Measurements from ENCODE around the gene ATP2A1.
"Not testable (repeated sequence)": the region's sequence is repeated elsewhere in the genome, so short reads cannot be mapped to it uniquely, and the experiment has no call there.

ATP2A1 gene

DNA sequence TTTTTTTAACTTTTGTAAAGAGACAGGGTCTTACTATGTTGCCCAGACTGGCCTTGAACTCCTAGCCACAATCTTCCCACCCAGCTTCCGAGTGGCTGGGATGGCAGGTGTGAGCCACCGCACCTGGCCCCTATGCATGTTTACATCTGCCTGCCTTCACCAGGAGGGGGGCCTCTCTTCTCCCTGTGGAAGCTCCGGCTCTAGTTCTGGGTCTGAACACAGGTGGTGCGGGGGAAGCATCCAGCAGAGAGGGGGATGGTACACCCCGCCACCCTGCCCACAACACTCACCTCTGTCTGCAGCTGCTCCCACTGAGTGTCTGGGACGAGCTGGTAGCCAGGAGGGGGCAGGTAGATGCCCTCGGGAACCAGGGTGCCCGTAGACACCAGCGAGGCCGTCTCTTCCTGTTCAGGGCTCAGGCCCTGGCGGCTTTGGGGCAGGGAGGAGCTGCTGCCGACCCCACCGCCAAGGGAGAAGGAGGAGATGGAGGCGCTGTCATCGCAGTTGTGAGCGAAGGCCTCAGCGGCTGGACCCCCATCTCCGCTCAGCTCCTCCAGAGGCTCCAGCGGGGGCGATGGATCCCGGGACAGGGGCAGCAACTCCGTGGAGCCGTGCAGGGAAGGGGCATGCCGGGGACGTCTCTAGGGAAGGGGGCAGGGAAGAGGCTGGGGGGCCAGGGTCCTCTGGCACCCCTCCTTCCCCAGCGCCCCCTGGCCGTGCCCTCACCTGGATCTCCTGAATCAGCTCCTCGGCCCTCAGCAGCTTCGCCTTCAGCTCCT is 35.8 kb downstream of the ATP2A1 start:
- no peak for DNase-seq

DNA sequence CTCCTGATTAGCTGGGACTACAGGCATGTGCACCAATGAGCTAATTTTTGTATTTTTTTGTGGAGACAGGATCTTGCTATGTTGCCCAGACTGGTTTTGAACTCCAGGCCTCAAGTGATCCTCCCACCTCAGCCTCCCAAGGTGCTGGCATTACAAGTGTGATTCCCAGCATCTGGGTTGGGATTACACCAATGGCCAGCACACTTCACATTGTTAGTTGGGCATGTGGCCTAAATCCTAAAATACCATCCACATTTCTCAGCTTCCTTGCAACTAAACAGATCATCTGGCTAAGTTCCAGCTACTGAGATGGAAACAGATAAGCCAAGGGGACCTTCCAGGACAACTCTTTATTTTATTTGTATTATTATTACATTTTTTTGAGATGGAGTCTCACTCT is 36.9 kb downstream of the ATP2A1 start:
- DNase-seq, result no peak

DNA sequence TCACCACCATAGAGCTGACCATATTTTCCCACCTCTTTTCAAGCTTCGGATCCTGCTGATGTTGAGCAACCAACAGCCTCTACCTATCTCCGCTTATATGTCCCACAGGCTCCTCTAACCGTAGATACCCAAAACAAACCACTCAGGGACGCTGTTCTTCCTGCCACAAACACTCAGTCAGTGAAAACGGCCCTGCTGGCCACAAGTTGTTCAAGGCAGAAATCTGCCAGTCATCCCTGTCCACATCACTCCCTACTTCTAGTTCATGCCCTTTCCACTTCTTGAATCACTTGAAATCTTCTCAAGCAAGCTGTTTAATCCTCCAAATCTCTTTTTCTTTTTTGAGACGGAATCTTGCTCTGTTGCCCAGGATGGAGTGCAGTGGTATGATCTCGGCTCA is 38.8 kb downstream of the ATP2A1 start:
- no peak for DNase-seq

DNA sequence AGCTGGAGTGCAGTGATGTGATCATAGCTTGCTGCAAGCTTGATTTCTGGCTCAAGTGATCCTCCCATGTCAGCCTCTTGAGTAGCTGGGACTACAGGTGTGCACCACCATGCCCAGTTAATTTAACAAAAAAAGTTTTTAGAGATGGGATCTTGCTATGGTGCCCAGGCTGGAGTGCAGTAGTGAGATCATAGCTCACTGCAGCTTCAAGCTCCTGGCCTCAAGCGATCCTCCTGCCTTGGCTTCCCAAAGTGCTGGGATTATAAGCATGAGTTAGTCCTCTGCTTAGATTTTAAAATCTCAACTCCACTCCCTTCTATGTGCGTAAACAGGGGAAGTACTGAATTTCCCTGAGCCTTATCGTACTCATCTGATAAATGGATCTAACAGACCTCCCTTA is 40.4 kb downstream of the ATP2A1 start:
- DNase-seq, result no peak

DNA sequence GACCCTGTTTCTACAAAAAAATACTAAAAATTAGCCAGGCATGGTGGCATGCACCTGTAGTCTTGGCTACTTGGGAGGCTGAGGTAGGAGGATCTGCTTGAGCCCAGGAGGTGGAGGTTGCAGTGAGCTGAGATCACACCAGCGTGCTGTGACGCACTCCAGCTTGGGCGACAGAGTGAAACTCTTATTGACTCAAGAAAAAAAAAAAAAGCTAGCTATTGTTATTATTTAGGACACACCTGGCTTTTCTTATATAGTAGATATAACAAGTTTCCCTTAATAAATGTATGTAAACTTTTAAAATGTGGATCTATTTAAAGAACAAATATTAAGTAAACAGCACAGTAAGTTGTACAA is 44.9 kb downstream of the ATP2A1 start:
- DNase-seq, result no peak

DNA sequence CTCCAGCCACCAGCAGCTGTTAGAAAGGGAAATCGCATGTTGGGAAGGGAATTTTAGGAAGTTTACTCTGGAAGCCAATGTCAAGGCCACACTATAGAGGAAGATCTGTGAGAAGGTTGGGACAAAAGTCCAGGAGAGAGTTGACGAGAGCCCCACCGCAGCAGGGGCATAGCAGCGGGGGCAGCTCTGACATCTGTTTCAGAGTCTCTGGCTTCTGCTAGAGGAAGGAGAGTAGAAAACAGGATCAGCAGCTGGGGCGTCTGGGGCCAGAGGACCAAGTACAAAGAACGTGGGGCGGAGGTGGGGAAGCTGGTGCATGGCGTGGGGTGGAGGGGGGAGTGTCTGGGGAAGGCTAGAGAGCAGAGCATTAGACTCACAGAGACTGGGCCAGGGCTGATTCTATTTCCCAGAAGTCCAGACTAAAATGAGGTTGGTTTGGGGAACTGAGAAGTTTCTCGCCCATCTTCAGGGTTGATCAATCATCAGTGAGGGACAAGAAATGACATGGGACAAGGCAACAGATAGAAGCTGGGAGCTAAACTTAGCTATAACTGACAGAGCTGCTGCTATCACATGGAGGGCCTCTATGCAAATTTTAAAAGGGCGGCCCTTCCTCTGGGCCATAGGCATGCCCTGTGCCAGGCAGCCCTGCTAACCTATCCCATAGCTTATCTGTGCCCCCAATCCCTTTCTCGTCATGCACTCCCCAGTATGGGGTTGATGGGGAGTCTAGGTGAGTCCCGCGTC is 45.5 kb downstream of the ATP2A1 start:
- DNase-seq, result no peak

DNA sequence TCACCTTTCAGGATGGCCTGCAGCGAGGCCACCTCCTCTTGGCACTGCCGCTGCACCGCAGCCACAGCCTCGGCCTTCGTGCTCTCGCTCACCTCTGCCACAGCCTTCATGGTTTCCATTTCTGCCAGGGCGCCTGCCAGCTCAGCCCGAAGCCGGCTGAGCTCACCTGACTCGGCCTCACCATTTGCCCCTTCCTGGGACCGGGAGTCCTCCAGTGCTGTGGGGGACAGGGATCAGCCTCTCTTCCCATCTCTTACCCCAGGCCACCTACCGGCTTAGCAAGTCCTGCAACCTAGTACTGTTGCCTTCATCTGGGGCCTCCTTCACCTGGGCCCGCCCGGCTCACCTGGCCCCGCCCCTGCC is 46.1 kb downstream of the ATP2A1 start:
- no peak for DNase-seq

DNA sequence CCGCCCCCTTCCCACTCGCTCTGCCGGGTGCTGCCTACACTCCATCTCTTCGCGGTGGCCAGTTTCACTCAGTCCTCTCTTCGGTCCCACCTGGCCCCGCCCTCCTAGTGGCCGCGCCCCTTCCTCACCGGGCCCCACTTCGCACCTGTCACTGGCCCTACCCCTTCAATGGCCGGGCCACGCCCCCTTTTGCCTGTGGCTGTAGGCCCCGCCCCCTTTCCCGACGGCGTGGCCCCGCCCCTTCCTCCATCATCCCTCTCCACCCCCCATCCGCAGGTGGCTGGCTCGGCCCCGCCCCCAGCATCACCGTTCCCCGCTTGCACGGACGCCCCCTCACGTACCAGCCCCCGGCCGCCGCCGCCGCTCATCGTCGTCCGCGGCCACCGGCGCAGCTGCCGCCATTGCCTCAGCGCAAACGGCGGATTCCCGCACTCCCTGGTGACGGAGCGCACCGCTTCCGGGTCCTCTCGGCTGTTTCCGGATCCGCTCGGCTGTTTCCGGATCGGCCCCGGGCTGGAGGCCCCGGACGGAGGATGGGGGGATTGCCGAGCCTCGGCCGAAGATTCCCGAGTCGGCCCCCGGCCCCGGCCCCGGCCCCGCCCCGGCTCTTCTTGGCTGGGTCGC is 46.6 kb downstream of the ATP2A1 start, which contains the start of gene RABEP2:
RABEP2 (minus strand) TSS at position 477 of the 624 bp plus-strand sequence; CDS start at position 402, 75 bp downstream.
- no peak for DNase-seq

DNA sequence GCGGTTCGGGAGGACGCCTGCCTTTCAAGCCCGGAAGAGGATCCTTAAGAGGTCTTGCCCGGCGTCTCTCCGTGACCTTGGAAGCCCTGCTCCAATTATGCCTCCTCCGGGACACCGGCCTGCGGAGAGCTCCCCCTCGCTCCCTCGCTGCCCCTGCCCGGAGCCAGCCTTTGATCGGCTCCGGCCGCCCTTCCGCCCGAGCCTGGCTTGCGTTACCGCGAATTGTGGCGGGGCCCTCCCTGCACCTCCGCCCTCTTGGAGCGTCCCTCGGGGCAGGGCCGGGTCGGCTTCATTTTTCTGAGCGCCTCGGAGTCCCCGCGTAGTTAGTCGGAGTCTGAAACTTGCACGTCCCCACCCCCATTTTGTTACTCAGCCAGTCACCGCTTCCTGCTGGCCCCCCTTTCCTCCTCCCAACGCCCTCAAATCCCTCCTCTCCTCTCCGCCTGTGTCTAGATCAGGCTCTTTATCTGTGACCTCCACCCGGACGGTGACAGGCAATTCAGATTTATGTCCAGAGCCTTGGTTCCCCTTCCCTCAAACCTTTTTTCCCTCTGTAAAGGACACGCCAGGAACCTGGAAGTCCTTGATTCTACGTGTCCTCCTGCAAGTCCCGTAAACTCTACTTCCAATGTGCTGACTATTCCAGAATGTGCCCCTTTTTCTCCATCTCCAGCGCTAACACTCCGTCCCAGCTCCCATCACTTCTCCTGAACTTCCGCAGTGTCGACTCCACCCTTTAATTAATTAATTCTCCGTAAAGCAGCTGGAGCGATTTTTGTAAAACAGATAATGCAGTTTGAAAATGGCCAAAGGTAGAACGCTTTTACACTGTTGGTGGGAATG is 47.3 kb downstream of the ATP2A1 start:
- DNase-seq, result peak; percentile 95

DNA sequence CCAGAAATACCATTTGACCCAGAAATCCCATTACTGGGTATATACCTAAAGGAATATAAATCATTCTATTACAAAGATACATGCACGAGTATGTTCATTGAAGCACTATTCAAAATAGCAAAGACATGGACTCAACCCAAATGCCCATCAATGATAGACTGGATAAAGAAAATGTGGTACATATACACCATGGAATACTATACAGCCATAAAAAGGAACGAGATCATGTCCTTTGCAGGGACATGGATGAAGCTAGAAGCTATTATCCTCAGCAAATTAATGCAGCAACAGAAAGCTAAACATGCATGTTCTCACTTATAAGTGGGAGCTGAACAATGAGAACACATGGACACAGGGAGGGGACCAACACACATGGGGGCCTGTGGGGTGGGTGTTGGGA is 48.0 kb downstream of the ATP2A1 start:
- not testable (repeated sequence) for DNase-seq

DNA sequence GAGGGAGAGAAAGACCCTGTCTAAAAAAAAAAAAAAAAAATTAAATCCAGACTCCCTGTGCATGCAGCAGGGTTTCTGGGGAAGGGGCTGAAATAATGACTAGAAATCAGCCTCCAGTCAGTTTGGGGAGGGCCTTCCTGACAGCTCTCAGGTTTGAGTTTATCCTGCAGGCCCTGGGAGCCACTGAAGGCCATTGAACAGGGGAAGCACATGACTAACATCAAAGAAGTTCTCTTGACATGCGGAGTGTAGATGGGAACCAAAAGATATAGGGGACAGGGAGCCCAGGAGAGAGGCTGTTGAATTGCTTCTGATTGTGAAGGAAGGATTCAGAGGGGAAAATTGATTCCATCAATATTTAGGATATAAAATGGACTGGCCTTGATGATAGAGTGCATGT is 49.5 kb downstream of the ATP2A1 start:
- DNase-seq, result no peak

DNA sequence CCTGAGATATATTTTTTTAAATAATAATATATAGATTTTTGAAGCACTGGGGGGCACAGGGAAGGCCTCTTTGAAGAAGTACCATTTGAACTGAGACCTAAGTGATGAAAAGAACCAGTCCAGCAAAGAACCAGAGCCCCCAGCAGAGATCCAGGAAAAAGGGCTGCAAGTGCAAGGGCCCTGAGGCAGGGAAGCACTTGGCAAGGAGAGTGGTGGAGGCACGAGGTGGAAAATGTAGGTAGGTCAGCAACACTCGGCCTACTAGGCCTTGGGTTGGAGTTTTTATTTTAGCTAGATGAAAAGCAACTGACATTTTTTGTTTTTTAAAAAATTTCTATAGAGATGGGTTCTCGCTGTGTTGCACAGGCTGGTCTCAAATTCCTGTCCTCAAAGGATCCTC is 51.9 kb downstream of the ATP2A1 start:
- no peak for DNase-seq

DNA sequence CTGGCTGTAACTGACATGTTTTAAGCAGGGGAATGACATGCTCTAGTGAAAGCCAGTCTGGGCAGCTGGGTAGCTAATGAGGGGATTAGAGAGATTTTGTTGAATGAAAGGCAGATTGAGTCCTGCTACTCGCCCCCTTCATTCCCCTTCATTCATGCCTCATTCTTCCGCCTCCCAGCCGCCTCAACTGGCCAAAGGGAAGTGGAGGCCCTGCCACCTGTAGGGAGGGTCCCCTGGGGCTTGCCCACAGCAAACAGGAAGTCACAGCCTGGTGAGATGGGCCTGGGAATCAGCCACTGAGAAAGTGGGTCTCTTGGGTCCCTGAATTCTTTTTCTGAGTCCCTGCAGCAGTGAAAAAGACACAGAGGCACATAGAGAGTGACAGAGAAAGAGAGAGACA is 52.4 kb downstream of the ATP2A1 start:
- DNase-seq, result peak; percentile 28

DNA sequence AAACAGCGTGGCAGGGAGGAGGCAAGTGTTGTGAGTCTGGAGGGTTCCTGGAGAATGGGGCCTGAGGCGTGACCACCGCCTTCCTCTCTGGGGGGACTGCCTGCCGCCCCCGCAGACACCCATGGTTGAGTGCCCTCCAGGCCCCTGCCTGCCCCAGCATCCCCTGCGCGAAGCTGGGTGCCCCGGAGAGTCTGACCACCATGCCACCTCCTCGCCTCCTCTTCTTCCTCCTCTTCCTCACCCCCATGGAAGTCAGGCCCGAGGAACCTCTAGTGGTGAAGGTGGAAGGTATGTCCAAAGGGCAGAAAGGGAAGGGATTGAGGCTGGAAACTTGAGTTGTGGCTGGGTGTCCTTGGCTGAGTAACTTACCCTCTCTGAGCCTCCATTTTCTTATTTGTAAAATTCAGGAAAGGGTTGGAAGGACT is 53.5 kb downstream of the ATP2A1 start, which contains the start of gene CD19:
CD19 (plus strand) TSS at position 171 of the 425 bp plus-strand sequence; CDS start at position 201, 30 bp downstream.
- DNase-seq, result no peak

DNA sequence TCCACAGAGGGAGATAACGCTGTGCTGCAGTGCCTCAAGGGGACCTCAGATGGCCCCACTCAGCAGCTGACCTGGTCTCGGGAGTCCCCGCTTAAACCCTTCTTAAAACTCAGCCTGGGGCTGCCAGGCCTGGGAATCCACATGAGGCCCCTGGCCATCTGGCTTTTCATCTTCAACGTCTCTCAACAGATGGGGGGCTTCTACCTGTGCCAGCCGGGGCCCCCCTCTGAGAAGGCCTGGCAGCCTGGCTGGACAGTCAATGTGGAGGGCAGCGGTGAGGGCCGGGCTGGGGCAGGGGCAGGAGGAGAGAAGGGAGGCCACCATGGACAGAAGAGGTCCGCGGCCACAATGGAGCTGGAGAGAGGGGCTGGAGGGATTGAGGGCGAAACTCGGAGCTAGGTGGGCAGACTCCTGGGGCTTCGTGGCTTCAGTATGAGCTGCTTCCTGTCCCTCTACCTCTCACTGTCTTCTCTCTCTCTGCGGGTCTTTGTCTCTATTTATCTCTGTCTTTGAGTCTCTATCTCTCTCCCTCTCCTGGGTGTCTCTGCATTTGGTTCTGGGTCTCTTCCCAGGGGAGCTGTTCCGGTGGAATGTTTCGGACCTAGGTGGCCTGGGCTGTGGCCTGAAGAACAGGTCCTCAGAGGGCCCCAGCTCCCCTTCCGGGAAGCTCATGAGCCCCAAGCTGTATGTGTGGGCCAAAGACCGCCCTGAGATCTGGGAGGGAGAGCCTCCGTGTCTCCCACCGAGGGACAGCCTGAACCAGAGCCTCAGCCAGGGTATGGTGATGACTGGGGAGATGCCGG is 54.3 kb downstream of the ATP2A1 start:
- DNase-seq, result no peak

DNA sequence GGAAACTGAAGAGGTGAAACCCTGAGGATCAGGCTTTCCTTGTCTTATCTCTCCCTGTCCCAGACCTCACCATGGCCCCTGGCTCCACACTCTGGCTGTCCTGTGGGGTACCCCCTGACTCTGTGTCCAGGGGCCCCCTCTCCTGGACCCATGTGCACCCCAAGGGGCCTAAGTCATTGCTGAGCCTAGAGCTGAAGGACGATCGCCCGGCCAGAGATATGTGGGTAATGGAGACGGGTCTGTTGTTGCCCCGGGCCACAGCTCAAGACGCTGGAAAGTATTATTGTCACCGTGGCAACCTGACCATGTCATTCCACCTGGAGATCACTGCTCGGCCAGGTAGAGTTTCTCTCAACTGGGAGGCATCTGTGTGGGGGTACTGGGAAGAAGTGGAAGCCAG is 54.9 kb downstream of the ATP2A1 start:
- DNase-seq, result no peak

DNA sequence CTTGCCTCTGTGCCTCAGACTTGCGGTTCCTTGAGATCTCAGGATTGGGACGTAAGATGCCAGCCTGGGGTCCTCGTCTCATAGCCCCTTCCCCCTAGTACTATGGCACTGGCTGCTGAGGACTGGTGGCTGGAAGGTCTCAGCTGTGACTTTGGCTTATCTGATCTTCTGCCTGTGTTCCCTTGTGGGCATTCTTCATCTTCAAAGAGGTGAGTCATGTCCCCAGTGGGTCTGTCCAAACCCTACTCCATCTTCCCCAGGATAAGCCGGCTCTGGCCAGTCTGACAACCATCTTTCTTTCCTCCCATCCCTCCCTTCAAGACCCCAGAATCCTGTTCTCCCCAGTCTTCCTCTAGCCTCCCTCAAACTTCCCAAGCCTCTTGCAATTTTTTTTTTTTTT is 57.1 kb downstream of the ATP2A1 start:
- no peak for DNase-seq

DNA sequence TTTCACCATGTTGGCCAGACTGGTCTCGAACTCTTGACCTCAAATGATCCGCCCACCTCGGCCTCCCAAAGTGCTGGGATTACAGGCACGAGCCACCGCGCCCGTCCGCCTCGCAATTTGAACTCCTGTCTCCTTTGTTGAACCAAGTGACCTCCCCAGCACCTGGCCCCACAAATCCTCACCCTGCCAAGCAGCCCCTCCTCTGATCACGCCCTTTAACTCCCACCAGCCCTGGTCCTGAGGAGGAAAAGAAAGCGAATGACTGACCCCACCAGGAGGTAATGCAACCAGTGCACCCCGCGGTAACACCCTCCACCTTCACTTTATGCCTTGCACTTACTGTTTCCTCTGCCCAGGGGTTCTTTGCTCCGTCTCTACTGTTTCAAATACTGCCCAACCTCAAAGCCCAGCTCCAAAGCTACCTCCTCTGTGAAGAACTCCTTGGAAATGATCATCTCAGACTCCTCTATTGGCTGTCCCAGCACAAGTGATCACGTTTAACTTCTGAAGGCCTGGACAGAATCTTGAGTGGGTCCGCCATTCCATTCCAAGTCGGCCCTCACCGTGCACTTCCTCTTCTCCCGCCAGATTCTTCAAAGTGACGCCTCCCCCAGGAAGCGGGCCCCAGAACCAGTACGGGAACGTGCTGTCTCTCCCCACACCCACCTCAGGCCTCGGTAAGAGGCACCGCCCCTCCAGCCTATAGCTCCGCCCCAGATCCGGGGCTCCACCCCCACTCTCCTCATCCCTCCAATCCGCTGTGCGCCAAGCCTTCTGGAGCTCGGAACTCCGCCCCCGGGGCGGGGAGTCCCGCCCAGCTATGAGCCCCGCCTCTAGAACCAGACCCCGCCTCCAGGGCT is 57.9 kb downstream of the ATP2A1 start:
- peak; percentile 67 for DNase-seq

DNA sequence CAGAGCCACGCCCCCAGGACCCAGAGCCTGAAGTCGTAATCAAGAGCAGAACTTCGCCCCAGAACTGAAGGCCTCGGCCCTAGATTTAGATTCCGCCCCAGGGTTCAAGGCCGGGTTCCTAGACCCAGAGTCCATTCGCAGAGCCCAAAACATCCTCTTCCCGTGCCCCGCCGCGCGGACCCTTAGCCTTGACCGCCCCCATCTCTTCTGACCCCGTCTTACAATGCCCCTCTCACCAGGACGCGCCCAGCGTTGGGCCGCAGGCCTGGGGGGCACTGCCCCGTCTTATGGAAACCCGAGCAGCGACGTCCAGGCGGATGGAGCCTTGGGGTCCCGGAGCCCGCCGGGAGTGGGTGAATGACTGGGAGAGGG is 58.5 kb downstream of the ATP2A1 start:
- DNase-seq, result no peak

DNA sequence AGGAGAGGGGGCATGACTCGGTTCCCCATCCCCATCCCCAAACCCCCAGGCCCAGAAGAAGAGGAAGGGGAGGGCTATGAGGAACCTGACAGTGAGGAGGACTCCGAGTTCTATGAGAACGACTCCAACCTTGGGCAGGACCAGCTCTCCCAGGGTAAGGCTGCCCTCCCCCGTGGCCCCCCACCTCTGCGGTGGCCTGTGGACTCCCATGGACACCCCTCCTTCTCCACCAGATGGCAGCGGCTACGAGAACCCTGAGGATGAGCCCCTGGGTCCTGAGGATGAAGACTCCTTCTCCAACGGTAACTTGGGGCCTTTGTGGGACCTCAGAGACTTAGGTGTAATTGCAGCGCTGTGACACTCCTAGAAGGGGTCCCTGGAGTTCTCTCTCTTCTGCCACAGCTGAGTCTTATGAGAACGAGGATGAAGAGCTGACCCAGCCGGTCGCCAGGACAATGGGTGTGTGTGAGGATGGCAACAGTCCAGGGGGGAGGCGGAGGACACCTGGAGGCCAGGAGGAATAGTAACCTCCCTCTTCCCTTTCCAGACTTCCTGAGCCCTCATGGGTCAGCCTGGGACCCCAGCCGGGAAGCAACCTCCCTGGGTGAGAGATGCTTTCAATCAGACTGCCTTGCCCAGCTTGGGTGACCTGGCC is 59.1 kb downstream of the ATP2A1 start:
- DNase-seq, result no peak

DNA sequence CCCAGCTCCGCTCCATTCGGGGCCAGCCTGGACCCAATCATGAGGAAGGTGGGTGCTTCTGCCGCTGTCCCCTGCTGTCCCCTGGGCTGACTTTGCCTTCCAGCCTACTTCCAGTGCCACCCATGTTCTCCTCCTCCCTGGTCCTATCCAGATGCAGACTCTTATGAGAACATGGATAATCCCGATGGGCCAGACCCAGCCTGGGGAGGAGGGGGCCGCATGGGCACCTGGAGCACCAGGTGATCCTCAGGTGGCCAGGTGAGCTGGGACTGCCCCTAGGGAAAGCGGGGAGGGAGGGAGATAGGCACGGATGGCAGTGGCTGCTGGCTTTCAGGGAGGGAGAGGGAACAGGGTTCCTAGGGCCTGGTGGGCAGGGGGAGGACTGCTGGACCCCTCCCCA is 60.4 kb downstream of the ATP2A1 start:
- DNase-seq, result no peak

Measured in retina (tissue), 1 donor.